ENCODE results near the gene USP28. TPM values are rescaled to one million over a fixed set of nuclear protein-coding genes. Genes with fewer than 3 reads are reported as not detected.

USP28 gene
- total RNA-seq, 4 donors from 2014 or later, result 8.5 to 20.2 (median 11.5) TPM

- no peak for ATAC-seq (ENCODE audit: low FRiP score)
- TF ChIP-seq CTCF (IDR thresholded peaks at IDR 0.05), result no peak
- DNase-seq (ENCODE audit: low spot score), result no peak
Observed at GRCh38 chr11:113867843-113868503, 7.4 kb downstream of the USP28 start.

- ATAC-seq (ENCODE audit: low FRiP score) (no peak), DNase-seq (ENCODE audit: low spot score) (no peak)
- TF ChIP-seq CTCF (IDR thresholded peaks at IDR 0.05), result no peak
Observed at GRCh38 chr11:113865873-113866272, 9.5 kb downstream of the USP28 start.

- DNase-seq (ENCODE audit: low spot score), result no peak
- no peak for ATAC-seq (ENCODE audit: low FRiP score)
- TF ChIP-seq CTCF (IDR thresholded peaks at IDR 0.05), result no peak
Observed at GRCh38 chr11:113864410-113864809, 11.0 kb downstream of the USP28 start.

GRCh38 chr11:113862435-113862834 is 12.9 kb downstream of the USP28 start:
- ATAC-seq (ENCODE audit: low FRiP score) (no peak), DNase-seq (ENCODE audit: low spot score) (no peak)
- no peak for TF ChIP-seq CTCF (IDR thresholded peaks at IDR 0.05)

GRCh38 chr11:113859665-113860064 is 15.7 kb downstream of the USP28 start:
- ATAC-seq (ENCODE audit: low FRiP score), result no peak
- DNase-seq (ENCODE audit: low spot score), result no peak
- TF ChIP-seq CTCF (IDR thresholded peaks at IDR 0.05), result no peak

GRCh38 chr11:113856966-113857759 is 18.2 kb downstream of the USP28 start:
- ATAC-seq (ENCODE audit: low FRiP score), result no peak
- DNase-seq (ENCODE audit: low spot score), result no peak
- no peak for TF ChIP-seq CTCF (IDR thresholded peaks at IDR 0.05)

- no peak for TF ChIP-seq CTCF (IDR thresholded peaks at IDR 0.05)
- ATAC-seq (ENCODE audit: low FRiP score) (no peak), DNase-seq (ENCODE audit: low spot score) (no peak)
Observed at GRCh38 chr11:113855803-113856202, 19.6 kb downstream of the USP28 start.
